AG09309 (cell line): ENCODE data around the gene PPP2R5C.

Source experiments
- DNase-seq: peaks from one replicate; pipeline ENCODE4 v3.0.0-alpha.2; 2010; ENCODE audit warnings: low read depth
- H3K4me3 ChIP-seq: 2 replicates; pipeline ENCODE4 v1.5.1; 2011; ENCODE audit warnings: mild to moderate bottlenecking, low read depth, low read length, moderate library complexity; ENCODE audit not compliant: control insufficient read depth
- CTCF ChIP-seq: IDR thresholded peaks from 2 replicates; pipeline ENCODE4 v1.5.1; 2011; ENCODE audit warnings: mild to moderate bottlenecking, low read depth, low read length, inconsistent platforms; ENCODE audit not compliant: insufficient read depth, control insufficient read depth; ENCODE audit errors: missing control alignments

The PPP2R5C gene

GRCh38 chr14:101881426-101881825 is 119.9 kb downstream of the PPP2R5C start:
- no peak for DNase-seq

GRCh38 chr14:101882141-101882935 is 120.8 kb downstream of the PPP2R5C start:
- TF ChIP-seq CTCF: no peak
- H3K4me3 ChIP-seq: no peak overlapping the region

More at GRCh38 chr14:101881426-101881825, 119.9 kb downstream of the PPP2R5C start:
- TF ChIP-seq CTCF: no peak
- H3K4me3 ChIP-seq: no peak overlapping the region

GRCh38 chr14:101884089-101884933 is 122.8 kb downstream of the PPP2R5C start:
- no peak for TF ChIP-seq CTCF
- H3K4me3 ChIP-seq: no peak overlapping the region
- no peak for DNase-seq

More at GRCh38 chr14:101882141-101882935, 120.8 kb downstream of the PPP2R5C start:
- DNase-seq: no peak

- DNase-seq: no peak
- no peak for TF ChIP-seq CTCF
- H3K4me3 ChIP-seq: no peak overlapping the region
These were observed 123.5 kb downstream of the PPP2R5C start for GRCh38 chr14:101884934-101885576.

- no peak overlapping the region for H3K4me3 ChIP-seq
- no peak for DNase-seq
- TF ChIP-seq CTCF: no peak
These were observed 125.7 kb downstream of the PPP2R5C start for GRCh38 chr14:101887219-101887618.

- no peak for DNase-seq
- TF ChIP-seq CTCF: no peak
- no peak overlapping the region for H3K4me3 ChIP-seq
These were observed 126.7 kb downstream of the PPP2R5C start for GRCh38 chr14:101888182-101888581.
